ENCODE measurements around the gene CDH2.

DNA sequence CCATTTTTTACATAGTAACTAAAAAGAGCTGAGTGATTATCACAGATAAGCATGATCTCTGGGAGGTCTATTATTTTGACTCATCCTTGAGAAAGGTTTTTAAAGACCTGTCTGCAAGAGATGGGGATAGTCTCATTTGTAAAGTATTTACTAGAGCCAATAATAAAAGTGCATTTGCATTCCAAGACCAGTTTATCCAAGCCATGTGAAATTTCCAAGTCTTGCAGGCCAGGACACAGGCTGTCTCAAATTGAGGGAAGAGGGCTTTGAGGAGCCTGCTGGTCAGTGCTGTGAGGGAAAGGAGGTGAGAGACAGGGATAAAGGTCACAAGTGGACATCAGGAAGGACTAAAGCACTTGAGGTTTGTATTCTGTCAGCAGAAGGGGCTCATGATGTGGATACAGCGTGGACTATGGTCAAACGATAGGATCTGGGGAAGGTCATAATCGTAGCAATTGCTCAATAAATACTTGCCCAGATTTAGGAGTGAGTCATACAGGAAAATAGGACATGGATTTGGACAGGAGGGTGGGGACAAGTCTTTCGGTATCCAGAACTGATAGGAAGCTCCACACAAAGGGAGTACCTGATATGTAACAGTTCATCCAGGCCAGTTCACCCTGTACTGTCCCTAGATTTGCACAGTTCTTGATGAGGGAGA is 6.6 kb upstream of the CDH2 start:
- TF ChIP-seq POLR2A (IDR thresholded peaks at IDR 0.05) (no peak), CTCF (IDR thresholded peaks at IDR 0.05) (no peak)

All from lower leg skin (tissue), 3 donors.